NCI-H774 (cell line): ENCODE data around the gene ANKS1B.
"Not testable (repeated sequence)": the region's sequence is repeated elsewhere in the genome, so short reads cannot be mapped to it uniquely, and the experiment has no call there.

Source experiments
- DNase-seq: peaks from one replicate; lab custom pipeline; 2025; lab: John Stamatoyannopoulos, UW

Gene ANKS1B

GRCh38 chr12:99372257-99372920 lies 612.3 kb downstream of the ANKS1B start:
- no peak for DNase-seq

DNA sequence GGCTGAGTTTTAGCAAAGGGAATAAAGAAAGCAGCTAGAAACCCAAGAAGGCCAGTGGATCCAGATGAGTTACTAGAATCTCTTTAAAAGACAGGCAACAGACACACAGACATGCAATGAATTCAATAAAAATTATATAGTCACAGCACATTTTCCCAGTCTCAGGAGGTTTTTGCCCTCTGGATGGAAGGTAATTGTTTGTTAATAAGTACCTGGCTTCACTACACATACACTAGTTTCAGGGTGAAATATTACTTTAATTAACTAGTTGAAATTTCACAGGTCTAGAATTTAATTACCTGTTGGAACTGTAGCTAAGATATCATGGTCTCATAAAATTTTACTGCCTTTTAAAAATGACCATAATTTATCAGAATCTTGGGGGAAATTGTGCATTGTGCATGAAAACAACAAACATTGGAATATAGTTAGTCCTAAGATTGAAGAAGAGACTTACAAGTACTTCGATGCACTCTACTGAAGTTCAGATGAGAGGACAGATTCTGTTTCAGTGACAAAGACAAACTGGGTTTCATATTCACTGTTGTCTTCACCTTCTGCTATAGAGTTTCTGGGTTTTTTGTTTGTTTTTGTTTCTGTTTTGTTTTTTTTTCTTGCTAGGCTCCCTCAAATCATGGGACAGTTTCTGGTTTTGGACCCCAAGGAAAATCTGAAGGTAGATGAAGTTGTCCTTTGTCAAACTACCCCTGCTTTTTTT lies 614.2 kb downstream of the ANKS1B start:
- no peak for DNase-seq

DNA sequence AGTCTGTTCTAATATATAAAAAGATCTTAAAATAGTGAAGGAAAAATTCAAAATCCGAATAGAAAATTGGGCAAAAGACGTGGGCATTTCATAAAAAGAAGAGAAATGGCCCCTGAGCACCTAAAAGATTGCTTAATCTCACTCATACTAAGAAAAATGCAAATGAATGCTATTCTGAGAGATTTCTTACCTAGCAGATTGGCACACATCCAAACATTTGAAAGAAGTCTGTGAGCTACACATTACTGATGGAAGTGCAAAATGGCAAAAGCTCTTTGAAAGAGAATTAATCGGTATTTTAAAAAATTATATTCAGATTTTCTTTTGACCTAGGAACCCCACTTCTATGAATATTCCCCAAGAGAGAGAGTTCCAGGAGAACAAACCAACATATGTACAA lies 617.6 kb downstream of the ANKS1B start:
- no peak for DNase-seq

GRCh38 chr12:99352269-99352668 lies 632.5 kb downstream of the ANKS1B start:
- DNase-seq = no peak

DNA sequence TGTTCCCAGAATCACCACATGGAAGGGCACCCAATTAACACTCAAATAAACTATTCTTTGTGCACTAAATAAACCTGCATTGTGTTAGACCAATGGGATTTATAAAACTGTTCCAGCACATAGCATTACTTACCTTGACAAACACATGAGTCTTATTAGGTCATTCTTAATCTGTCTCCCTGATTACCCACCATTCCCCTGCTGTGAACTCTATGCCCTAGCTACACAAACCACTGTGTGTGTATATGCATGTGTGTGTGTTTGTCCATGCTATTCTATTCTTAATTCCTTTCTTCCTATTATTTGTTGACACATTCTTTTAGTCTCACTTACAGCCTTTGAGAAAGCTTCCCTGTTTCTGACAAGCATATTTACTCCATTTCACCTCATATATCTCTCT lies 640.8 kb downstream of the ANKS1B start:
- no peak for DNase-seq

DNA sequence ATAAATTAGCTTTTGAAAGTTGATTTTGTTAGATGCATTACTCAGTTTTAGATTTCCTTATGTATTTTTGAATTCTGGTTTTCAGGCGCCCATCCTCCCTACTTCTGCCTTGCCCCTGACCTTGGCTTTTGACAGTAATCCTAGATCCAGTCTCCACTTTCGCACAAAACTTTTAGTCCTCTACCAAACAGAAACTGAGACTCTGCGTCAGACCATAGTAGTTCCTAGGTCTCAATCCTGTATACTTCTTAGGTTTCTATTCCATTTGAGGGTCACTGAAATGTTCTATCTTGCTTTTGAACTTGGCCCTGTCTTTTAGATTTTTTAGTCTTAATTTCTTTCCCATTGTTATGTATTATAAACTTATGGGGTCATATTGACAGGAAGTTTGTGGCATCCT lies 645.1 kb downstream of the ANKS1B start:
- DNase-seq = no peak

DNA sequence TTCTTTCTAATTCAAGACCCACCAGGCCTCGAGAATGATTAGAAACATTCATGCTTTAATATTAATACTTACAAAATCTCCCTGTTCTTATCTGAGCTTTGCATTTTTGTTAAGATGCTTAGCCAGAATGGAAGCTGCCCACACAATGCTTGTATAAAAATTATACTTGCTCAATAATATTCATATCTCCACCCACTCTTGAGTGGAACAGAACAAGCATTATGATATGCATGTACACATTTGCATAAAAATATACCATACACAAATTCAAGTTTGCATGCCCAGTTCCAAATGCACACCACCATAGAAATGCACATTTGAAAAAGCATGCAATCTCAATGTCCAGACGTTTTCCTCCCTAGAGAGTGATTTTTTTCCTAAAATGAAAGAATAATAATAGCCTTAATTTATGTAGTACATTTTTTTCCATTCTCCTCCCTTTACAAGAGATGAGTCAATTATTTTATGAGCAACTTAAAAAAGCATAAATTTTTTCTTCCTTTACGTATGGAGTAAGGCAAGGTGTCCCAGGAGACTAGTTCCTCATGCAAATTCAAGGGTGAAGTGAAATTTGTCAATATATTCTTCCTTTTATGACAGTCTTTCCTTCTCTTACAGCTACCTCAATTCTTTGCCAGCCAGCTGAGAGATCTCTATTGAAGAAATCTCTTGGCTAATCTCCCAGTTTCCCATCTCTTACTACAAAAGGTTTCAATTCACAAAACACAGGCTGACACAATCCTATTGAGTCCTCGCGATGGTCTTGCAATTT lies 650.3 kb downstream of the ANKS1B start:
- DNase-seq = no peak

GRCh38 chr12:99332936-99333591 lies 651.7 kb downstream of the ANKS1B start:
- DNase-seq = no peak

- no peak for DNase-seq
These were observed 654.5 kb downstream of the ANKS1B start for GRCh38 chr12:99330216-99330615.

DNA sequence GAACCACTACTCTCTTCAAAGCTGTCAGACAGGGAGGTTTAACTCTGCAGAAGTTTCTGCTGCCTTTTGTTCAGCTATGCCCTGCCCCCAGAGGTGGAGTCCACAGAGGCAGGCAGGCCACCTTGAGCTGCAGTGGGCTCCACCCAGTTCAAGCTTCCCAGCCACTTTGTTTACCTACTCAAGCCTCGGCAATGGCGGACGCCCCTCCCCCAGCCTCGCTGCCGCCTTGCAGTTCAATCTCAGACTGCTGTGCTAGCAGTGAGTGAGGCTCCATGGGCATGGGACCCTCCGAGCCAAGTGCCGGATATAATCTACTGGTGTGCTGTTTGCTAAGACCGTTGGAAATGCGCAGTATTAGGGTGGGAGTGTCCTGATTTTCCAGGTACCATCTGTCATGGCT lies 663.5 kb downstream of the ANKS1B start:
- DNase-seq = not testable (repeated sequence)

GRCh38 chr12:99311373-99311772 lies 673.4 kb downstream of the ANKS1B start:
- no peak for DNase-seq

- DNase-seq = no peak
These were observed 674.9 kb downstream of the ANKS1B start for GRCh38 chr12:99309812-99310211.

DNA sequence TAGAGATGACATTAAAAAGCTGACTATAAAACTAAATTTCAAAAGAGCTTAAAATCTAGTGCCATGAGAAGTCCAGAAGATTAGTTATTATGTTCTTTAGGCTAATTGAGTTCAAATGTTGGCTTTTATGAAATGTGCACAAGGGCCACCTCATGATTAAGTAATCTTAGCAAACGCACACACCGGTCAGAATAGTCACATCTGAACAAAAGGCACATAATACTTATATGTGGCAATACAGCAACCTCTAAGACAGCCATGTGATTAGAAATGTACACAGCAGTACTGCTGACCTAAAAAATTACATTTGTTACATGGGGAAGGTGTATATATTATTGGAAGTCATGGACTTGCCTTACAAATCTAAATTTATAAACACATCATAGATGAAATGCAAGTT lies 681.9 kb downstream of the ANKS1B start:
- DNase-seq = no peak

DNA sequence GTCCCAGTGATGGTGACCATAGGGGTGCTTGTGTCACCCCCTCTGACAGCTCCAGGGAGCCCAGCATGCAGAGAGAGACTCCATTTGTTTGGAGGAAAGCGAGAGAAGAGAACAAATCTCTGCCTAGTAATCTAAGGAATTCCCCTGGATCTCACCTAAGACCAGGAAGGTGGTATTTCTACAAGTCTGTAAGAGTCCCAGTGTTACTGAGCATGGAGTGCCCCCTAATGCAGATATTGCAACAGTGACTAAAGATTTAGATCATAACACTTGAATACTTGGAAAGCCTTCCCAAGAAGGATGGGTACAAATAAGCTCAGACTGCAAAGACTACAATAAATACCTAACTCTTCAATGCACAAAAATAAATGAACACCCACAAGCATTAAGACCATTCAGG lies 697.6 kb downstream of the ANKS1B start:
- DNase-seq = no peak

- DNase-seq = no peak
These were observed 700.6 kb downstream of the ANKS1B start for GRCh38 chr12:99284161-99284560.

DNA sequence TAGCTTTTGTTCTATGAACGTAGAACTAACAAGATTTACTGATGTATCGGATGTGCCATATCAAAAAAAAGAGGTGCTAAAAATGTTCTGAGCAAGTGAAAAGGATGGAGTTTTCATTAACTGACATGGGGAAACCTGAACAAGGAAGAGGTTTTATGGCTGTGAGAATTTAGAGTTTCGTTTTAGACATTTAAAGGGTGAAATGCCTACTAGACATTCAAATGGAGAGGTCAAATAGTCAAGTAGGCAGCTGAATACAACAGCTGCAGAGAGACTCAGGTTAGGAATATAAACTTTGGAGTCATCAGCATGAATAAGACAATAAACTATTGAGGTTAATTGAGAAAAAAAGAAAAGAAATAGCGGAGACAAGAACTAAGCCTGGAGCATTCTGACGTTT lies 702.1 kb downstream of the ANKS1B start:
- DNase-seq = no peak

- no peak for DNase-seq
These were observed 702.6 kb downstream of the ANKS1B start for GRCh38 chr12:99282086-99282485.

- DNase-seq = no peak
These were observed 703.5 kb downstream of the ANKS1B start for GRCh38 chr12:99281277-99281676.

- no peak for DNase-seq
These were observed 705.8 kb downstream of the ANKS1B start for GRCh38 chr12:99278899-99279298.

DNA sequence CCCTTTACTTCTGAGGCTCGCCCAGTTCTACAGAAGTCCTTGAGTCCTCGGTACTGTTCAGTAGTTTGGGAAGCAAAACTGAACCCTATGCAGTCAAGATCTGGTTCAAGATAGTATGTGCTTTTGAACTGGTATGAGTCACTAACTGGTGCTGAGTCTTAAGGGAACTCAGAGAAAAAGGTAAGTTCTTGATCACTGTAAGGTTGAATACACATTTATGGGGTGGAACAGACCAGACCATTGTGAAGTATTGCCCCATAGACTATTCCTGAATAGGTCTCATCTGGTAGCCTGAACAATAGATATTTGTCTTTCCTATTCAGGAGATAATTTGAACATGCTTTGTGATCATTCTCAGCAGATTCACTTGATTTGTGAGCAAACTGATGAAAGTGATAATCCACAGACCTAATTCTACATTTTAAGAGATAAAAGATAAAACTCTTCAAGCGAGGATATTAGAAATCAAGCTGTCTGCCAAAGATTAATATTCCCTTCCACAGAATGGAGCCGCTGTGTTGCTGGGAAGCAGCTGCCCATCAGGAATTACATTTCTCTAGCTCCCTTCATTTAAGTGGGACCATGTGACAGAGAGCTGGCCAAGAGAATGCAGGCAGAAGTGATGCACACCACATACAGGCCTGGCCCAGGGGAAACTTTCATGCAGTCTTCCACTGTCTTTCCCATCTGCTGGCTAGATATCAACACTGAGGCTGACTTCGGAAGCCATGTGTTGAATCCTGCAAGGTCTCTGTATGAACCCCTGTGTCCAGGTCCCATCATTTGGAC lies 707.0 kb downstream of the ANKS1B start:
- no peak for DNase-seq

GRCh38 chr12:99271071-99271470 lies 713.7 kb downstream of the ANKS1B start:
- no peak for DNase-seq

DNA sequence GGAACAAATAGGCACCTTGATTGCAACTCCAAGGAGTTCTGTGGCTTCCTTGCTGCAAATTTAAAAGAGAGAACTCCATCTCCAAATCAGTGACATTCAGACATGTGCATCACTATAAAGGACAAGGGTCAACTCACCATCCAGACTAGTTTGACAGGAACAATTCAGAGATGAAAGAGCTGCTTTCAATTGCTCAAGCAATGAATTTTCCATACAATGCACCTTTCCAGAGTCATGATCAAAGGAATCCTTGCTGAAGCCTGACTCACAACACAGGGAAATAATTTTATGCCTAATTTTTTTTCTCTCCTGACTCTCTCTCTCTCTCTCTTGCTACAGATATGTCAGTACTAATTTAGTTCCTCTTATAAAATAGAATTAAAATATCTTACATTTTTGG lies 717.7 kb downstream of the ANKS1B start:
- DNase-seq = no peak
